HUDEP-2 (cell line): Measurements from ENCODE around the gene DIP2A.

ENCODE experiments used
- DNase-seq, 76 experiments: peaks; one replicate each; lab custom pipeline; 2025; ENCODE audit not compliant: unreplicated experiment in 76 of 76; lab: John Stamatoyannopoulos, UW

DIP2A gene

GRCh38 chr21:46474382-46474781 is 15.7 kb downstream of the DIP2A start:
- no peak for DNase-seq

DNA sequence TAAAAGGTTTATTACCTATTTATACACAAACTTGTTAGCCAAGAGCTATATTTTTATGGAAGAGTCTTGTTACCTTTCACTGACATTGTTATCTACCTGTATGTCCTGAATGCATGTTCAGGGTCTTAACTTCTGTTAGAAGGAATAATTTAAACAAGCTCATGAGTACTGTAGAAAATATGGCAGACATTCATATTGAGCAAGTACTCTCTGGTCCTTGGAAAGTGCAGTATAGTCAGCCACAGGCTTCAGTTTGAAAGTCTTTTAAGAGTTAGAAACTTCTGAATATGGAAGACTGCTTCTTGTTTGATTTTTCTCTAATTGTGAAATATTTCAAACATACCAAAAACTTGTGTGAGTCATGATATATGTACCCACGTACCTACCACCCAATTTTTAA is 16.6 kb downstream of the DIP2A start:
- DNase-seq: no peak

DNA sequence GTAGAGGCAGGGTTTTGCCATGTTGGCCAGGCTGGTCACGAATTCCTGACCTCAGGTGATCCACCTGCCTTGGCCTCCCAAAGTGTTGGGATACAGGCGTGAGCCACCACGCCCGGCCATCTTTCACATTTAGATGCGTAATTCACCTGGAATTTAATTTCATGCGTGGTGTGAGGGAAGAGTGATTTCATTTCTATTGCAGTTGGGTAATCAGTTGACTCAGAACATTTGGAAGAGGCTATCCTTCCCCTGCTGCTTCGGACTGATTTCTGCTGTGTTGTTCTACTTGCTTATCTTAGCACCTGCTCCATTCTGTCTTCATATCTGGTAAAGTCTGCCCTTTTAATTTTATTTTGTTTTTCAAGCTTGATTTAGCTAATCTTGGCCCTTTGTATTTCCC is 19.1 kb downstream of the DIP2A start:
- no peak for DNase-seq

GRCh38 chr21:46478910-46479309 is 20.2 kb downstream of the DIP2A start:
- no peak for DNase-seq

DNA sequence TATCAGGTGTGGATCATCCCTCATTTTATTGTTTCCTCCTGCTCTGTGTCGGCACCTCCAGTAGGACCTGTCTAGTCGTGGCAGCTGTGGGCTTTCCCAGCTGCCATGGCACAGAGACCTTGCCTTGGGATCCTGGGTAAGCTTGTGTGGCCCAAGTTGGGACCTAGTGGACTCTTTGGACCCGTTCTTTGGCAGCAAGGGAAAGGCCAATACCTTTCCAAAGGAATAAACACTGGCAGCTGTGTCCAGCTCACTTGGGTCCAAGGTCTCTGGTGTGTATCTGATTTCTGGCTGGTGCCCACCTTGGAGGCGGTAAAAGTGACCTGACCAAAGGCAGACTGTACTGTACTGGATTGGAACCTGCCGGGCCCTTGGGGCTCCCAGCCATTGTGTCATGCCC is 21.8 kb downstream of the DIP2A start:
- no peak for DNase-seq

DNA sequence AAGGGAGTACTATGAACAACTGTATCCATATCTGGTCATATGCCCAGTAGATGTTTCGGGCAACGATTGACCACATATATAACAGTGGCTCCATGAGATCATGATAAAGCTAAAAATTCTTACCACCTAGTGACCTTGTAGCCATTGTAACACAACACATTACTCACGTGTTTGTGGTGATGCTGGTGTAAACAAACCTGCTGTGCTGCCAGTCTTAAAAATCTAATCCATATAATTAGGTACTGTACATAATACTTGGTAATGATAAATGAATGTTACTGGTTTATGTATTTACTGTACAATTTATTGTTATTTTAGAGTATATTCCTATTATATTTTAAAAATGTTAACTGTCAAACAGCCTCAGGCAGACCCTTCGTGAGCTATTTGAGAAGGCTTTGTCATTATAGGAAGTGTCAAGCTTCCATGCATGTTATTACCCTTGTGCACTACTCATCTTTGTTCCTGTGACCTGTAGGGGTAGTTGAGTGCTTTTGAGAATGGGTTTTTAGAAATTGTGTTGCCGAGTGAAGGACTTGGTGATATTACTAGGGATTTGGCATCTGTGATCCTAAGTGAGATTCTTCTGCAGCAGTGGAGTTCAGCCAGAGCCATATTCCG is 23.6 kb downstream of the DIP2A start:
- DNase-seq: peak in 7 of 76 experiments; percentile 11 to 63 (median 30)

GRCh38 chr21:46482846-46483231 is 24.1 kb downstream of the DIP2A start:
- DNase-seq: no peak

DNA sequence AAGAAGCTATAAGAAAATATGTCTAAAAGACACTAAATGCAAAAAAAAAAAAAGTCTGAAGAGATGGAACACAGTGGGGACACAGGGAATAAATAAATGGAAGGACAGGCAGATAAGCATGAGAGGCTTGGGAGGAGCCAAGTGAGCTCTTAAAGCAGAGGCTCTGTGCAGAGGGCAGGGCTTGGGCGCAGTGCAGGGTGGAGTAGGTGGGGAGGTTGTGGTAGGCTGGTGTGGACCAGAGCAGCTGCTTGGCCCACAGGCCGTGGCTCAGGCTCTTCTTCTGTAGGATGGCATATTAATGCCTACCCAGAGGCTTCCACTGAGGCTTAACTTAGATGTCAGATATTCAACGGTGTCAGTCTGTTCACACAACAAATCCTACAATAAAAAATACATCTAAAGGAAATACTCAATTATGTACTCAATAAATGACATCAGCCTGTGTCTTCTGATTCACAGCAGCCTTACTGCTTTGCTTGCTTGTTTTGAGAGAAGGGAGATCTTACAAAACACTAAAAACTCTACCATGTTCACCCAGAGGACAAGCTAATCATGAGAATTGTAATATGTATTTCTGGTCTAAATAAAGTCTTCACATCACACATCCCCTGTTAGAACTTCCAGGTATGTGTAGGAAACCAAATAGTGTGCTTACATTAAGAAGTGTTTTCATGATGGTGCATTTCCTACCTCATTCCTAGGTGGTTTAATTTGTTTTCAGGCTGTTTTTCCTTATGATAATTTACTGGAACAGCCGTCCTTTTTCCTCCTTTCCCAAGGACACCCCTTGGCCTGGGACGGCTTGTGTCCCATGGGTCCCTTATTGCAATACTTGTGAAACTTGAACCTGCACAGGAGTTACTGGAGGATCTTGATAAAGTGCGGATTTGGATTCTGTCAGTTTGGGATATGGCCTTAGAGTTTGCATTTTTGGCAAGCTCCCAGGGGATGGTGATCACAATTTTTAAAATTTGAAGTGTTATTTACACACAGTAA is 24.9 kb downstream of the DIP2A start:
- DNase-seq: peak in 58 of 76 experiments; percentile 13 to 70 (median 48)

DNA sequence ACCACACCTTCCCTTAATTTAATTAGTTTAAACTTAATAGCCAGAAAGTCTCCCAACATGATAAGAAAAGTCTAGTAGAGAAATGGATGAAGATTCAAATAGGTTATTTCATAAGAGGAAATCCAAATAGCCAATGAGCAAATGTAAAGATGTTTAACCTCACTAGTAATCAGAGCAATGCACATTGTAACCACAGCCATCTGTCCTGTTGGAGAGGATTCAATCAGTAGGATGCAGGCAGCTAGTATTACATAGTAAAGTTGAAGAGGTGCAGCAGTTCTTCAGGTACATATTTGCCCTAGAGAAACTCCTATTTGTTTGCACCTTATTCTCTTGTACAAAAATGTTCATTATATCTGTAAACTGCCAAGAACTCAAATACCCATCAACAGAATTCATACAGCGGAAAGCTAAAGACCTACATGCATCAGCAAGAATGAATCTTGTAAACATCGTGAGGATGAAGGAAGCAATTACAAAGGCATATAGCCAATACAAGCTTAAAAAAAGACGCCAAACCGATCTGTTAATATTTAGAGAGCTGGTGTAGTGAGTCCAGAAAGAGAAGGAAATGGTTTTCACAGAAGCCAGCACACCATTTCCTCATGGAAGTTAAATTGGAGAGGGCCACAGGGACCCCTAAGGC is 27.9 kb downstream of the DIP2A start:
- DNase-seq: no peak

DNA sequence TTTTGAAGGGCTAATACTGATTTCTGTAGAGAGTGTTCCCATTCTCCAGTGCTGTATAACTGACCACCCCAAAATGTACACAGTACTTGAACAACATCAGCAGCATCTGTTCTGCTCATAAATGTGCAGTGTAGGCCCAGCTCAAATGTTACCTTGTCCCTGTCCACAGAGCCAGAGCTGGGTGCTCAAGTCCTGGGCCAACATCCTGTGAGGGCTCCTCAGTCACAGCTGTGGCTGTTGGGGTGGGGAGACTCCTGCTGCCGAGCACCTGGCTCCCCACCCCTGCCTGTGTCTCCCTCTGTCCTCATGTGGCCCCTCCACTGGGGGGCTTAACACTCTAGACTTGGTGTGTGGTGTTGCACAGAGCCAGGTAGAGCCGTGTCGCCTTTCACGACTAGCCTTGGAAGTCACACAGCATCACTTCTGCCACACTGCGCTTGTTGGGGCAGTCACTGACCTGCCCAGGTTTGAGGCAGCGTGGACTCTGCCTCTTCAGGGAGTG is 30.5 kb downstream of the DIP2A start:
- no peak for DNase-seq

GRCh38 chr21:46489800-46490199 is 31.1 kb downstream of the DIP2A start:
- DNase-seq: no peak

DNA sequence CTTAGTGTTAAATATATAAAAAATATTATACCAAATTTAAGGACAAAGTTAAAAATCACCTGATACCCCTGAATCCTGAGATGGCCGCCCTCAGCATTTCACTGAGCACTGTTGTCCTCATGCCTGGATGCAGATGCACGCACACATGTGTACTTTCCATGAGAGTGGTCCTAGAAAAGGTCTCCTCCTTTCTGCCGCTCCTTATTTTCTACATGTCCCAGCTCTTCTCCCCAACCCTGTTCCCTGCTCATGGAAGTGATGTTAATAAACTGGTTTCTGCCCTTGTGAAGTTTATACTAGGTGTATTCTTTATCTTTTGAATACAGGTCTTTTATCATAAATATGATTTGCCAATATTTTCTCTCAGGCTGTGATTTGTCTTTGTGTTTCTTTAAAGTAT is 32.9 kb downstream of the DIP2A start:
- DNase-seq: no peak

DNA sequence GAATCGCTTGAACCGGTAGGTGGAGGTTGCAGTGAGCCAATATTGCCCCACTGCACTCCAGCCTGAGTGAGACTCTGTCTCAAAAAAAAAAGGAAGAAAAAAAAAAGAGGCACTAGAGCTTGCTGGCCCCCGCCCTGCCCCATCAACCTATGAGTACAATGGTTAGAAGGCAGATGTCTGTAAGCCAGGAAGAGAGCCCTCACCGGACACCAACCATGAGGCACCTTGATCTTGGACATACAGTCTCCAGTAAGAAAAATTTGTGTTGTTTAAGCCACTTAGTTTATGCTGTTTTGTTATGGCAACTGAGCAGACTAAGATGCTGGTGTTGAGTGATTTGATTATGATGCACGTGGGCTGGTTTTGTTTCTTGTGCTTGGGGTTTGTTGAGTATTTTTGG is 34.2 kb downstream of the DIP2A start:
- DNase-seq: no peak

DNA sequence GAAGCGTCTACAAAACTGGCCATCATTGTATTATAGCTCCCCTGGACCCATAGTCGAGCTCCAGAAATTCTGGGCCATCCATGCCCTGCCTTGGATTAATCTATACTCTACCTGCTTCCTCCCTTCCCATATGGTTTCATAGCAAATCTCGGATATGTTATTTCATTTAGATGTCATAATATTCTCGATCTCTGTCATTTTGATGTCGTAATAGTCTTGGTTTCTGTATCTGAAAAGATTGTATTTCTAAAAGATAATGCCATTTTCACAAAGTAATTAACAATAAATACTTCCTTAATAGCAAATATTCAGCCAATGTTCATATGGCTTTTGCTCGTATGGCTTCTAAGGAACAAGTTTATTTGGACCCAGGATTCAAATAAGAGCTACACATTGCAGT is 35.1 kb downstream of the DIP2A start:
- no peak for DNase-seq

GRCh38 chr21:46498335-46499050 is 39.8 kb downstream of the DIP2A start:
- no peak for DNase-seq

DNA sequence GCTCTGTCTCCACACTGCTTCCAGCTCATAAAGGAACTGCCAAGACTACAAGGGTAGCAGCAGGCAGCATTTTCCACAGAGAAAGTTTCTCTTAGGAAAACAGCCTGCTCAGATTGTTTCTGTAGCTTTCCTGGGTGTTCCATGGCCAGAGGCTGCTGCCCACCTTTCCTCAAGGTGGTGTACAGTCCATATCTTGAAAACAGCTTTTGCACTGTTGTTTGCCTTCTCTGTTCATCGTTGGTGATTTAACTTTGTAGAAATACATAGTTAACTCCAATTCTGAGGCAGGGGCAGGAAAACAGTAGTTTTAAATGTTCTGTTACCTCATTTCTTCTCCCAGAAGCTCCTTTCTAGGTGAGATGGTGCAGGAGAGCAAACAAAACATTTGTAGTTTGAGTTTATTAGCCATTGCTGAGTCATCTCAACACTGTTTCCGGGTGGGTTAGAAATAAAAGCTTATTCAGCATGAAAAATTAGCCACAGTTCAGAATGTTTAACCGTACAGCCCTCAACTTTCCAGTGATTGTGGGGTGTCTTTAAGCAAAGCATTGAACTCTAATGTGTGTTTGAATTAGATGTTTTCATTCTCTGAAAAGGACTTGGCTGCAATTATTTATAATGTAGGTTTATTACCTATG is 41.7 kb downstream of the DIP2A start:
- no peak for DNase-seq

DNA sequence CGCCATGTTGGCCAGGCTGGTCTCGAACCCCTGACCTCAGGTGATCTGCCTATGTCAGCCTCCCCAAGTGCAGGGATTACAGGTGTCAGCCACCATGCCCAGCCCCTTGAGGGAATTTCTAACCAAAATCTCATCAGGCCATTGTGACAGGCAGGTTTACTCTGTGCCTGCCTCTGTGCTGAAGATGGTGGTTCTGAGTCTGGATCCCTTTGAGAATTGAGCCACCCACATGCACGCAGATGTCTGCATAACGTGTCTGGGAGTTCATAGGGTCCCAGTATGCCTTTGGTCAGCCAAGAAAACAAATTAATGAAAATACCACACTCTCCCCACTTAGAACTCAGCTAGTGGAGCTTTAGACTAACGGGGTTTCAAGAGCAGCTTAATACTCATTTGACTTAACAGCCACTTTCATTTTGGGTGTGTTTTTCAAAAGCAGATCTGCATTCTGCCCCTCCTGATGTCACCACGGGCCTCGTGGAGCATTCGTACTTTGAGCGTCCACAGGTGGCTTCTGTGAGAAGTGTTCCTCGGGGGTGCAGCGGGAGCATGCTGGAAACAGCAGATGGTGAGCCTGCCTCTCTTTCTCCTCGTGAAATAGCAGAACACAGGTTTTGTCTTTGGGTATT is 45.3 kb downstream of the DIP2A start:
- DNase-seq: no peak

DNA sequence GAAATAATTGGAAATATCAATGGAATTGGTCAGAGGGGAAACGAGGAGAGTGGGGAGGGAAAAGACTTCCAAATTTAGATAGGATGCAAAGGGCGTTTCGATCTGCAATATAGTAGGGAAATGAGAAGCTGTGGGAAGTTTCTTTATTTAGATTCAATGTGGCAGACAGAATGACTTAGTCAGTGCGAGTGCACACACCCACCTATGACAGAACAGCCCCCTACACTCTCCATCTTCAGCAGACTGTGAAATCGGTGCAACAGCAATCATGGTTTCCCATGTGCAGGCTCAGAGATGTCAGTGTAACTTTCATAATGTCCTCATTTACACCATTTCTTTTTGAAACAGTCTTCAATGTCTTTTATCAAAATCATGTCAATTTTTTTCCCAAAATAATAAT is 46.0 kb downstream of the DIP2A start:
- DNase-seq: no peak

- no peak for DNase-seq
Measured at GRCh38 chr21:46507562-46507961, 48.9 kb downstream of the DIP2A start.
